GM18868 (cell line): ENCODE data around the gene INVS.
"Not testable (repeated sequence)": the region's sequence is repeated elsewhere in the genome, so short reads cannot be mapped to it uniquely, and the experiment has no call there.

Experiments used
- ATAC-seq: cut with Tn5 transposase; IDR thresholded peaks from one replicate; pipeline ENCODE4 v1.9.1; 2021; ENCODE audit warnings: mild to moderate bottlenecking, moderate library complexity; ENCODE audit not compliant: unreplicated experiment

INVS gene

DNA sequence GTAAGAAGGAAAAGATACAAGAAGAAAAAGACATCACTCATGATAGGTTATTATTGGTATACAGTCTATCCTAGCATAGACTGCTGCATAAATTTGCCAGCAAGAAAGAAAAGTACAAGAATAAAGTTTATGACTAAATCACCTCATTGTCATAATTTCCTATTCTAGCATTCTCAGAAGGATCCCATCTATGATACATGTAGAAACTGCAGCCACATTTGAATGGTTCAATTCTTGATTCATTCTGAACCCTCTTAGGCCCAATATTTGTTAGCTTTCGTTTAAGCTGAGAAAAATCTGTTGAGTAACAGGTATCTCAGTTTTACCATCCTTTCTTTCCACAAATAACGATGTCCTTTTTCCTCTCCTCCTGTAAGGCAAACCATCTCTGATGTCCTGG, 21.2 kb downstream of the INVS start:
- no peak for ATAC-seq

DNA sequence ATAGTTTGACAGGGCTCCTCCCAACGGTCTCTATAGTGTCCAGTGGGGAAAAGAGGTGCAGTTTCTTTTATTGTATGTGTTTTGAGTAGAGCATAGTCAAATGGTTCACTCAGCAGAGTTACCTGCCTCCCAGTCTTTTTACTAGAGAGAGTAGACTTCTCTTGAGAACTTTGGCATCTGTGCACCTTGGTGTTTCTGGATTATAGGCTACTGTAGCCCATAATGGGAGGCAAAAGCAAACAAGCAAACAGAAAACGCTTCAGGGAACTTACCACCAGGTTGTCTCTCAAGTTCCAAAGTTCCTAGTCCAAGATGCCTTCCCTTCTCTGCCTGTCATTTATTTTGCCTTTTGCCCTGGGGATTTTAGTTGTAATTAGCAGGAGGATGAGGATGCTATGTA, 26.2 kb downstream of the INVS start:
- no peak for ATAC-seq

DNA sequence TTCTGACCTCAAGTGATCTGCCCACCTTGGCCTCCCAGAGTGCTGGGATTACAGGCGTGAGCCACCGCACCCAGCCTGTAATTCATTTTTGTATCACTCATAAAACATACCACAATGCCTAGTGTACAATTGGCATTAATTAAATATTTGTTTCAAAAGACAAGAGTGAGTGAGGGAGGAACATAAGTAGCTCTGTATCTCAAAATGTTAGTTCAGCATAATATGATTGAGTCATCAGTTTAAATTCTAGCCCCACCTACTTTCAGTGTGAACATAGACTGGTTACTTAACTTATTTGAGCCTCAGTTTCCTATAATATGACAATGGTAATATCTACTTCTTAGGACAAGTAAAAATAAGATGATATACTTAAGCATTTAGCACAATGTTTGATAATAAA, 26.9 kb downstream of the INVS start:
- ATAC-seq = no peak

DNA sequence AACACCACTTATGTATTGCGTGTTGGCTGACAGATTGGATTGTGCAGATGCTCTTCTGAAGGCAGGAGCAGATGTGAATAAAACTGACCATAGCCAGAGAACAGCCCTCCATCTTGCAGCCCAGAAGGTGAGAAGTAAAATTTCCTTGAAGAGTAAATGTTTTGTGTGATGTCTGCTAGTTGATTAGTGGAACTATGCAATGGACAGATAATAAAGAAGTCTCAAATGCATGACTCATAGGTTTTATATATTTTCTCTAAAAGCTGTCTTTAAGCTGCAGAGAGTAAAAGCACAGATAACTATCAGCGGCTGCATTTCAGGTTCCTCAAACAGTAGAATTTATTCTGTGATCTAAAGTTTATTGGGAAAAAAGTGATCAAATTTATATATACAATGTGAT, 27.4 kb downstream of the INVS start:
- ATAC-seq = no peak

DNA sequence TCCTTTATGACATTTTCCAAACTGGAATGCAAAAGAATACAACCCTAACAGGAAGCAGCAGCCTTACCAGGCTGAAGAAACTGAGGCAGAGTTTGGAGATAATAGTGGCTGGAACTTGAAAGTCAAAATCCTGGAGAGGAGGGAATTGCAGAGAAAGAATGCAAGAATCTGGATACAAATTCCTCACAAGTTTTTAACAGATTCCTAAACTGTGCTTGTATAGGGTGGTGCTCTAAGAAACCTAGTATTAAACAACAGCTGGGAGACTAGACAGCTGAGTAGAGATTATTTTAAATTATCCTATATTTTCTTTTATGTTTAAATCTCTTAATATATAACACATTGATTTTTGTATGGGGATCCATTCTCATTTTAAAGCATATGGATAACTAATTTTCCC, 30.7 kb downstream of the INVS start:
- ATAC-seq = no peak

DNA sequence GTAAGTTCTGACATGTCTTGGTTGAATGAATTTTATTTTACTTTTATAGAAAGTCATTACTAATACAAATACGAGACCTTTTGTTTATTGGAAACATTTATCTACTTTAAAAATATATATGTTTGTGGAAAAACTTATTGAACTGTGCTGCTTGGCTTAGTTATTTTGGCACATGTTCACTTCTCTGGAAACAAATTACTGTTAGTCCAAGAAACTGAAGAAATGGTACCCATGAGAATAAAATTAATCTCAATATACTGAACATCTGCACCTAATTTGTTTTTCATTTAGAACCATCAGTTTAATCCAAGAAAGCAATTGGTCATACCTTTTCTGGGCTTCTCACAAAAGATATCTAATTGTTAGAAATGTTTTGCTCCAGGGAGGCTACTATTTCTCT, 32.2 kb downstream of the INVS start:
- no peak for ATAC-seq

DNA sequence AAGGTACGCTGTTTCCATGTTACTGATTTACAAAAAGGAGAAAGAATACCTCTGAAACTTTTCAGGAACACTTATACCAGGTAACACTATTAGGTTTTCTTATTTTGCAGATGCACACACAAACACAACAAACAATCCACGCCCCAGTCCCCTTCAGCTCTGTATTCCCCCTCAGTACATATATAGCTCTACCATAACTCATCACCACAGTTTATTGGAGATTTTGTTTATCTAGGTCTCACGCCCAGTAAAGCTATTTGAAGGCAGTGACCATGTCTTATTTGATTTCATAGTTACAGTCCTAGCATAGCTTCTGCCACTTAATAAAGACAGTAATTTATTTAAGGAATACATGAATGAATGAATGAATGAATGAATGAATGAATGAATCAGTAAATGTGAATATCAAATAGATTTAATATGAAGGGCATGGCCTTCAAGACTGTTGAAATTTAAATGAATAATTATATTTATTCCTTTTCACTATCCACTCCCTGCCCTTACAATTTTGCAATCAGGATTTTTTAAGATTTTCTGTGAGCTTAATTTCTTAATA, 32.9 kb downstream of the INVS start:
- ATAC-seq = no peak

DNA sequence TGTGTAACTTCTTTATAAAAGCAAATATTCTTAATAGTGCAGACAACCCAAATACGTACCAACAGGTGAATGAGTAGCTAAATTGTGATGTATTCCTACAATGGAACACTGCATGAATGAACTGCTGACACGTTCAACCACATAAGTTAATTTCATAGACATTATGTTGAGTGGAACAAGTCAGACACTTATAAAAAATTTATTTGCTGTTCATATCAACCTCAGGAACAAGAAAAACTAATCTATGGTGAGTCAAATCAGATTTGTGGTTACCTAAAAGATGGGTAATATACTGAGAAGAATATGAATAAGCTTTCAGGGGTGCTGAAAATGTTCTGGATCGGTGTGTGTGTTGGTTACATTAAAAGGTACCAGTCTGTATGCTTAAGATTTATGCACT, 35.7 kb downstream of the INVS start:
- ATAC-seq = no peak

DNA sequence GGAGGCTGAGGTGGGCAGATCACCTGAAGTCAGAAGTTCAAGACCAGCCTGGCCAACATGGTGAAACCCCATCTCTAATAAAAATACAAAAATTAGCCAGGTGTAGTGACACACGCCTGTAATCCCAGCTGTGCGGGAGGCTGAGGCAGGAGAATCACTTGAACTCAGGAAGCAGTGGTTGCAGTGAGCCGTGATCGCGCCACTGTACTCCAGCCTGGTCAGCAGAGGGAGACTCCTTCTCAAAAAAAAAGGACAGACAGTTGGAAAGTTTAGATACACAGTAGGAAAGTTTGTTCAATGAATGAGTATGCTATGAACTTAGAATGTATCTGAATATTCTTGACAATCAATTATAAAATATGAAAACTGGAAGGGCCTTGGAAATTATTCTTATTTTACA, 37.8 kb downstream of the INVS start:
- not testable (repeated sequence) for ATAC-seq

DNA sequence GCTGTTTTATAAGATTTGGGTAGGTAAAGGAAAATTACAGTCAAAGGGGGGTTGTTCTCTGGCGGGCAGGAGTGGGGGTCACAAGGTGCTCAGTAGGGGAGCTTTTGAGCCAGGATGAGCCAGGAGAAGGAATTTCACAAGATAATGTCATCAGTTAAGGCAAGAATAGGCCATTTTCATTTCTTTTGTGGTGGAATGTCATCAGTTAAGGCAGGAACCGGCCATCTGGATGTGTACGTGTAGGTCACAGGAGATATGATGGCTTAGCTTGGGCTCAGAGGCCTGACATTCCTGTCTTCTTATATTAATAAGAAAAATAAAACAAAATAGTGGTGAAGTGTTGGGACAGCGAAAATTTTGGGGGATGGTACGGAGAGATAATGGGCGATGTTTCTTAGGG, 41.3 kb downstream of the INVS start:
- not testable (repeated sequence) for ATAC-seq

DNA sequence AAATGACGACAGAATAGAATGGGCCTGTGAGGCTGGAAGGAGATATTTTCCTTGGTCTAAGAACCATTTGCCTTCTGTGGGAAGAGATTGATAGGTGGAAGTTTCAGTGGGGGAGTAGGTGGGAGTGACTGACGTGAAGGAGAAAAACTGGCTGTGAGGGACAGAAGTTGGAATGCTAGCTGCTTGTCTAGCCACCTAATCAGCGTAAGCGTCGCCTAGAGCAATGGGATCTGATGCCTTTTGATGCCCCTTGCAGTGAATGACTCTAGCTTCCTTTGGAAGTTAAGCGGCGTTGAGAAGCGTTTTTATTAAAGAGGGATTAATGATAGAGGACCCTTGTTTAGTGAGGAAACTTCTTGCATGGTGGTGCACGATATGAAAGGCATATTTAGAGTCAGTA, 42.8 kb downstream of the INVS start:
- ATAC-seq = not testable (repeated sequence)

DNA sequence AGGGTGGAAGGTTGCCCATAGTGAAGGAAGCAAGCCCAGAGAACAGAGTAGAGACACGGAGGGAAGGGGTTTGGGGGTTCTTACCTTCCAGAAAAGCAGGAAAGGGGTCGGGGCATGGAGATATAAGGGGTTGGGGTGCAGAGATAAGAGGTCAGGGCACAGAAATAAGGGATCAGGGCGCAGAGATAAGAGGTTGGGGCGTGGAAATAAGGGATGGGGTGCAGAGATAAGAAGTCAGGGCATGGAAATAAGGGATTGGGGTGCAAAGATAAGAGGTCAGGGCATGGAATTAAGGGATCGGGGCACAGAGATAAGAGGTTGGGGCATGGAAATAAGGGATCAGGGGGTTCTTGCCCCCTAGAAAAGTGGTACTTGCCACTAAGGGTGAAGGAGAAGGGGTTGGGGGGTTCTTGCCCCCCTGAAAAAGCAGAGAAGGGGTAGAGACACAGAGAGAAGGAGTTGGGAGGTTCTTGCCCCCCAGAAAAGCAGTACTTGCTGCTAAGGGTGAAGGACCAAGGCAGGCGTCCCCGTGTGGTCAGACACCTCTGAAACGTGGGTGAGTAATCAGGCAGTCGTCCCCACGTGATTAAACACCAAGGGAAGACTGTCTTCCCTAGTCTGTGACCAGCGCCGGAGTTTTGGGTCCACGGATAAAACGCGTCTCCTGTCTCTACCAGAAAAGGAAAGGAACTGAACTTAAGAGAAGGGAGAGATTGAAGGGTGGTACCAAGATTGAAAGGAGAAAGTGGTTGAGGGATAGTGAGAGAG, 46.3 kb downstream of the INVS start:
- ATAC-seq = not testable (repeated sequence)

DNA sequence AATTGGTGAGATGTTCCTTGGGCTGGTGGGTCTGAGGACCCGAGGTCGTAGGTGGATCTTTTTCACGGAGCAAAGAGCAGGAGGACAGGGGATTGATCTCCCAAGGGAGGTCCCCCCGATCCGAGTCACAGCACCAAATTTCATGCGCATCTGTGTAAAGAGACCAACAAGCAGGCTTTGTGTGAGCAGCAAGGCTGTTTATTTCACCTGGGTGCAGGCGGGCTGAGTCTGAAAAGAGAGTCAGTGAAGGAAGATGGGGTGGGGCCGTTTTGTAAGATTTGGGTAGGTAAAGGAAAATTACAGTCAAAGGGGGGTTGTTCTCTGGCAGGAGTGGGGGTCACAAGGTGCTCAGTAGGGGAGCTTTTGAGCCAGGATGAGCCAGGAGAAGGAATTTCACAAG, 46.9 kb downstream of the INVS start:
- not testable (repeated sequence) for ATAC-seq

DNA sequence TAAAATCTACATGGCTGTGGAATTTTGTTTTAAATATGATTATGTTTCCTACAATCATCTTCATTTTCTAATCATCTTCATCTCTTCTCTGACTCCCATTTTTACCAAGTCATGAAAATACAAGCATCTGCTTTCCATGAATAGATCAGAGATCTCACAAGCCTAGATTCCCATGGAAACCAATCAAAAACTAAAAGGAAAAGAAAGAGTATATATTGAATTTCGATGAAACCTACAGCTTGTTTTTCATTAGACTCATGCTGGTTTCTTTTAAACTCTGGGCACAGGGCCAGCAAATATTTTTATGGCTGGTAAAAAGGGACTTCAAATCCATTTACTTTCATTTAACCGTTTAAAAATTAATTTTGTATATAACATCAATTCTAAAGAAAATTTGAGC, 51.2 kb downstream of the INVS start:
- ATAC-seq = no peak

DNA sequence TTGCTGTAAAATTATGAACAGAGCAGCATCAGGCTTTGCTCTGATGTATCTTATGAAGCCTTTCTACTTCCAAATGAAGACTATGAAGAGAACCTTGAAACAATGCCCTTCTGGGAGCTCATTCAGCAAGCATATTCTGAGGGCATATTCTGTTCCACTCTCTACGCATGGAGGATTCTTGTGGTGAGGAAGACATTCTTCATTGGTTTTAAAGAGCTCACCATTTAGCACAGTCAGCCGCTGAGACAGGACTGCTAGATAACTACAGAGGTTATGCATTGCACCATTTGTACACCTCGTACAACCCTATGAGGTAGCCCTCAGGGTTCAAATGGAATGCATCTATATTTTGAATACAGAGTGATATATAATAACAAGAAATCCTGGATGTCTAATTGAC, 61.0 kb downstream of the INVS start:
- peak; percentile 77 for ATAC-seq

DNA sequence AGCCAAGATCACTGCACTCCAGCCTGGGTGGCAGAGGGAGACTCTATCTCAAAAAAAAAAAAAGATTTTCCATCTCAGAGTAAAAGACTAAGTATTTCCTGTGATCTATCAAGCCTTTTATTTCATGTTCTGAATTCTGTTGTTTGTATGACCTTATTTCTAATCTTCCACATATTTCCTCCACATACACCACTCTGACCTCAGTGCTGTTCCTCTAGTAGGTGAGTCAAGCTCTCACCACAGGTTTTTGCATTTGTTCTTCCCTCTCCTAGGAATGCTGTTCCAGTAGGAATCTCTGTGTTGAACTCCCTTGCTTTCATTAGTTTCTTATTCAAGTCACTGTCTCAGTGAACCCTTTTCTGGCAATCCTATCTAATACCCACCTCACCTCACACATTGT, 68.1 kb downstream of the INVS start:
- ATAC-seq = no peak

DNA sequence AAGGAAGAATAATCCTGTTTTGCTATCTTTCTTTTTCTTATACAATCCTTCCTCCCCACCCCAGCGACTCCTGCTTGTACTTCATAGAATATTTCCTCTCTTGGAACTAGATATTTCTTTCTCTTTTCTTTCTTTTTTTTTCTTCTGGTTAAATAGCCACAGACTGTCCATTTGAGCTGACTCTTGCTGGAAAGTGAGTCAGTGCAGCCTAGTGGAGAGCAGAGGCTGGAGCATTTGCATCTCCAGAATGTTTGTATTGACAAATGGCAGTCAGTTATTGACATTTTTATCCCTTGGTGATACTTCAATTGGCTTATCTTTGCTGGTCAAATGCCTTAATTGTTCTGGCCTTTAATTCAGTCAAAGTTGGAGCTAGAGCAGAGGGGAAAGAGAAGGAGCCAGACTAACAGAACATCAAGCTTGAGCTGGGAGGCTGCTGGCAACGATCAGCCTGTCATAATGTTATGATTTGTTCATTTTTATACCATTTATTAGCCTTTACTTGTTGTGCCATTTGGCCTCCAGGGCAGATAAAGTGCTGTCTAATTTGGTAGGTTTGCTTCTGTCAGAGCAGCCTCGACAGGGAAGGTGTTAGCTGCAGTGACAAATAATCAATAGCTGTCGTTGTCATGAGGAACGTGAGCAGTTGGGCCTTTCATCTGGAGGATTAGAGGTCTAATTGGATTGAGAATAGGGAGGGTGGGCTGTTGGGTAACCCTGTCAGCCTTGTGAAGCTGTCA, 69.0 kb downstream of the INVS start:
- no peak for ATAC-seq

DNA sequence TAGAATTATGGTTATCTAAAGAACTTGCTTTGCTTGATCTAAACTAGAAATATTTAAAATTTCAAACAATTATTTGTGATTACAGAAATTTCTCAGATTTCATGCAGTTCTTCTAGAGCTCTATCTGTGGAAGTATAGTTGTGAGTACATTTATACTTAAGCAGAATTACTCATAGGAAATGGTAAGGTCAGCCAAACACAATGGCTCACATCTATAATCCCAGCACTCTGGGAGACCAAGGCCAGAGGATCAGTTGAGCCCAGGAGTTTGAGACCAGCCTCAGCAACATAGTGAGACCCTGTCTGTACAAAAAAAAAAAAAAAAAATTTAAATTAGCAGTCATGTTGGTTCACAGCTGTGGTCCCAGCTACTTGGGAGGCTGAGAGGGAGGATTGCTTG, 71.0 kb downstream of the INVS start:
- ATAC-seq = no peak

DNA sequence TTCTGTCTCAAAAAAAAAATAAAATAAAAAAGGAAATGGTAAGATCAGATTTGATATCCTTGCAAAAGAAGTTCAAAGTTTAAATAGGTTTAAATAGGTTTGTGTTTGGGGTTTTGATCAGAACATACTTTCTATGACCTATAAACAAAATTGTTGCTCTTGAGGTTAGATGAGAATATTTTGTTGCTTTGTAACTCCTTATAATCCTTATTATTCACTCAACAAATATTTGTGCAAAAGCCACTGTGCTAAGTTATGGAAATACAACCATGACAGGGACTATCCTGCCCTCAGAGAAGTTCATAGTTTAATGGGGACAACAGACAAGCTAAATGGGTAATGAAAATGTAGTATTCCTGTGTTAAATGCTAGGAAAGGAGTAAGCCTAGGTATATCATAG, 71.5 kb downstream of the INVS start:
- no peak for ATAC-seq

DNA sequence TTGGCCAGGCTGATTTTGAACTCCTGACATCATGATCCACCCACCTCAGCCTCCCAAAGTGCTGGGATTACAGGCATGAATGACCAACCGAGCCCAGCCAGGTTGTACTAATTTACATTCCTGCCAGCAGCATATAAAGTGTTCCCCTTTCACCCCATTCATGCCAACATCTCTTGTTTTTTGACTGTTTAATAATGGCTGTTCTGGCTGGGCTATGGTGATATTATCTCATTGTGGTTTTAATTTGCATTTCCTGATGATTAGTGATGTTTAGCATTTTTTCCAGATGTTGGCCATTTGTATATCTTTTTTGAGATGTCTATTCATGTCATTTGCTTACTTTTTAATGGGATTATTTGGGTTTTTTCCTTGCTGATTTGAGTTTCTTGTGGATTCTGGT, 87.3 kb downstream of the INVS start:
- ATAC-seq = no peak

DNA sequence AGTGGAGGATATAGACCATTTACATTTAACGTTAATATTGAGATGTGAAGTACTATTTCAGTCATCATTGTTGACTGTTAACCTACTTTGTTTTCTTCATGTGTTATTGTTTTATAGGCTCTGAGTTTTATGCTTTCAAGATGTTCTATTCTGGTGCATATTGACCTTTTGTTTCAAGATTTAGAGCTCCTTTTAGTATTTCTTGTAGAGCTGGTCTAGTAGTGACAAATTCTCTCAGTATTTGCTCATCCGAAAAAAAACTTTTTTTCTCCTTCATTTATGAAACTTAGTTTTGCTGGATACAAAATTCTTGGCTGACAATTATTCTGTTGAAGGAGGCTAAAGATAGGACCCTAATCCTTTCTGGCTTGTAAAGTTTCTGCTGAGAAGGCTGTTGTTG, 91.3 kb downstream of the INVS start:
- ATAC-seq = no peak

DNA sequence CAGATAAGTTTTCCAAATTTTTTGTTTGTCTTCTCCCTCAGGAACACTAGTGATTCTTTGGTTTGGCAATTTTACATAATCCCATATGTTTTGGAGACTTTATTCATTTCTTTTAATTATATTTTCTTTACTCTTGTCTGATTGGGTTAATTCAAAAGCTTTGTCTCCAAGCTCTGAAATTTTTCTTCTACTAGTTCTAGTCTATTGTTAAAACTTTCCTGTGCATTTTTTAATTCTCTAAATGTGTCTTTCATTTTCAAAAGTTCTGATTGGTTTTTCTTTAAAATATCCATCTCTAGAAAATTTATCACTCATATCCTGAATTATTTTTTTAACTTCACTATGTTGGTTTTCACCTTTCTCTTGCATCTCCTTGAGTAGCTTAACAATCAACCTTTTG, 92.2 kb downstream of the INVS start:
- ATAC-seq = no peak
